Measurements from ENCODE around the gene PSMC3.

DNA sequence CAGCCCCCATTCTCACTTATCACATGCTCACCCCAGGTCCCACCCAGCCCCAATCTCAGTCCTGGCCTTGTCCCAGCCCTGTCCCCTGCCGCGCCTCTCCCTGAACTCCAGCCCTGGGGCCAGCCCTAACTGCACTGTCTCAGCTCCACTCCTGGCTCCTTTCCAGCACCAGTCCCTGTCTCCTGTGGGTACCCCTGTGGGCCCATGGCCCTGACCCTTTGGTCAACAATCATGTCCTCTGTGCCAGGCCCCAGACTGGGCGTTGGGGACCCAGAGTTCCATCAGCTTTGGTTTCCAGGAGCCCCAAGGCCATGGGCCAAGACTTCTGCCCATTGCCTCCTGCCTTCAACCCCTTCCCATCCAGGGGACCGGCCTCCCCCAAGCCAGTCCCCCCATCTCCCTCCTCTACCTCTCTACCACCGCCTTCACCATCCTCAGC lies 48.6 kb downstream of the PSMC3 start:
- TF ChIP-seq YY1 (IDR thresholded peaks at IDR 0.05; ENCODE audit: insufficient read depth, insufficient read length), result no peak
- no peak for TF ChIP-seq ZNF274 (IDR thresholded peaks at IDR 0.05; ENCODE audit: low read depth, low read length)
- TF ChIP-seq SUZ12 (IDR thresholded peaks at IDR 0.05; ENCODE audit: extremely low read depth, insufficient read depth, insufficient read length), result no peak

Measured in NT2/D1 (cell line).